Ramos (cell line): Measurements from ENCODE around the gene BDH1.

Source experiments
- in situ Hi-C: fragments of 300-500 bp; cut with MboI; formaldehyde crosslinking; loops from one replicate; pipeline ENCODE4 v1.14.3; 2022; ENCODE audit warnings: low sequenced_read_pairs; ENCODE audit not compliant: unreplicated experiment

BDH1 gene

GRCh38 chr3:197466586-197467399 lies 89.0 kb downstream of the BDH1 start:
- in situ Hi-C loops, result no loop called here

- in situ Hi-C loops, result no loop called here
These were observed 89.7 kb downstream of the BDH1 start for GRCh38 chr3:197465996-197466549.

- in situ Hi-C loops, result no loop called here
These were observed 90.4 kb downstream of the BDH1 start for GRCh38 chr3:197465197-197465995.

DNA sequence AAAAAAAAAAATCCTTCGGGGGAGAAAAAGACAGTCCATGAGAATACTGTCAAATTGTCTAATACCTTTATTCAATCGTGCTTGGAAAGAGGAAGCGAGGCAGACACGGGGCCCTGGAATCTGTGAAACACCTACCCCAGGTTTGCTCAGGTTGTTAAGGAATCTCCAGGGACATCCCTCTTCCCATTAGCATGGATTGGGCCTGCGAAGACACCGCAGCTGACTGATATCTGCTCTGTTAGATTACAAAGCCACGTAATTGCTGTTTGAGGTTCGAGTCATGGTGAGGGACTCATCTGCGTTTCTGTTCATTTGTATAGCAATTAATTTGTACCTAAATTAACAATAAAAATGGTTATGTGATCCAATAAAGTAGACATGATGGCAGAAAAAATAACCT lies 91.0 kb downstream of the BDH1 start:
- in situ Hi-C loops, result no loop called here

DNA sequence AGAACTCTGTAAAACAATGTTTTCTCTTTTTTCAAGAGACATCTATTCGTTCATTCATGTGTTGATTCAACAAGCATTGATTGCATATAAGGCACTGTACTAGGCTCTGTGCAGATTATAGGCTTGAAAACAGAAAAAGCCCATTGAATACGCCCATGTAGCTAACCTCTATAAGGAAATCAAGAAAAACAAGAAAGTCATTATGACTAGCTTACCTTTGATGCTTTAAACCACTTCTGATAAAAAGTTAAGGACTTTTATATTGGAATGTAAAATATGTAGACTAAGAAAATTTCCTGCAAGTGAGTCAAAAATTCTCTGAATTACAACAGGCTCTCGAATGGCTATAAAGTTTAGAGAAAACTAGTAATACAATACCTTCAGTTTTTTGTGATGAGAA lies 92.5 kb downstream of the BDH1 start:
- in situ Hi-C loops, result no loop called here

- in situ Hi-C loops, result no loop called here
These were observed 93.0 kb downstream of the BDH1 start for GRCh38 chr3:197462808-197463207.

- in situ Hi-C loops, result no loop called here
These were observed 95.1 kb downstream of the BDH1 start for GRCh38 chr3:197460639-197461038.

GRCh38 chr3:197460002-197460401 lies 95.8 kb downstream of the BDH1 start:
- in situ Hi-C loops, result no loop called here
